T-helper 2 cell (primary cell): ENCODE data around the gene FLRT1.
"Not testable (repeated sequence)": the region's sequence is repeated elsewhere in the genome, so short reads cannot be mapped to it uniquely, and the experiment has no call there.

Experiments
- DNase-seq, 5 experiments: peaks; one replicate each; pipeline versions ENCODE4 v3.0.0 to v3.0.0-alpha.2; 2012 to 2022

FLRT1 gene

GRCh38 chr11:64026575-64027205 is 9.0 kb upstream of the FLRT1 start:
- DNase-seq = no peak

GRCh38 chr11:64027651-64028397 is 7.9 kb upstream of the FLRT1 start:
- no peak for DNase-seq

- DNase-seq = peak in 1 of 5 experiments; percentile 21
These were observed 7.2 kb upstream of the FLRT1 start for GRCh38 chr11:64028398-64029115.

- no peak for DNase-seq
These were observed 6.0 kb upstream of the FLRT1 start for GRCh38 chr11:64029773-64030172.

- no peak for DNase-seq
These were observed 4.7 kb upstream of the FLRT1 start for GRCh38 chr11:64031001-64031400.

GRCh38 chr11:64032050-64032449 is 3.7 kb upstream of the FLRT1 start:
- DNase-seq = no peak

- no peak for DNase-seq
These were observed 1.3 kb upstream of the FLRT1 start for GRCh38 chr11:64034411-64034811.

GRCh38 chr11:64035081-64035524 is 628 bp upstream of the FLRT1 start:
- DNase-seq = no peak

- no peak for DNase-seq
These were observed 626 bp downstream of the FLRT1 start for GRCh38 chr11:64036087-64037026.

- no peak for DNase-seq
These were observed 1.4 kb downstream of the FLRT1 start for GRCh38 chr11:64037027-64037634.

- DNase-seq = no peak
These were observed 2.8 kb downstream of the FLRT1 start for GRCh38 chr11:64038500-64038899.

GRCh38 chr11:64039012-64039665 is 3.4 kb downstream of the FLRT1 start:
- no peak for DNase-seq

GRCh38 chr11:64040684-64041322 is 5.1 kb downstream of the FLRT1 start:
- DNase-seq = no peak

- no peak for DNase-seq
These were observed 6.1 kb downstream of the FLRT1 start for GRCh38 chr11:64041846-64042245.

- no peak for DNase-seq
These were observed 6.6 kb downstream of the FLRT1 start for GRCh38 chr11:64042301-64042700.

- no peak for DNase-seq
These were observed 7.8 kb downstream of the FLRT1 start for GRCh38 chr11:64043545-64043944.

GRCh38 chr11:64044730-64045393 is 9.1 kb downstream of the FLRT1 start:
- DNase-seq = no peak

GRCh38 chr11:64045700-64046099 is 10.0 kb downstream of the FLRT1 start:
- DNase-seq = no peak

- not testable (repeated sequence) for DNase-seq
These were observed 11.6 kb downstream of the FLRT1 start for GRCh38 chr11:64047373-64047772.
